NCI-H187 treated with DMSO at 0.1 percent for 48 hours (cell line): ENCODE measurements around the gene TMEM178B.

Experiments
- DNase-seq: peaks from one replicate; lab custom pipeline; 2025; lab: John Stamatoyannopoulos, UW

TMEM178B gene

GRCh38 chr7:141263983-141264382 is 190.1 kb downstream of the TMEM178B start:
- DNase-seq = no peak

GRCh38 chr7:141264511-141264910 is 190.6 kb downstream of the TMEM178B start:
- DNase-seq = no peak

- DNase-seq = no peak
Measured at GRCh38 chr7:141265668-141266067, 191.8 kb downstream of the TMEM178B start.

- DNase-seq = no peak
Measured at GRCh38 chr7:141268614-141269013, 194.8 kb downstream of the TMEM178B start.

- DNase-seq = no peak
Measured at GRCh38 chr7:141271451-141271850, 197.6 kb downstream of the TMEM178B start.

GRCh38 chr7:141272417-141272816 is 198.6 kb downstream of the TMEM178B start:
- no peak for DNase-seq

GRCh38 chr7:141275350-141275749 is 201.5 kb downstream of the TMEM178B start:
- DNase-seq = no peak

GRCh38 chr7:141276031-141276430 is 202.2 kb downstream of the TMEM178B start:
- no peak for DNase-seq

GRCh38 chr7:141280100-141280499 is 206.2 kb downstream of the TMEM178B start:
- no peak for DNase-seq

GRCh38 chr7:141281311-141281710 is 207.4 kb downstream of the TMEM178B start:
- DNase-seq = no peak

GRCh38 chr7:141286522-141286921 is 212.7 kb downstream of the TMEM178B start:
- no peak for DNase-seq

- no peak for DNase-seq
Measured at GRCh38 chr7:141287936-141288335, 214.1 kb downstream of the TMEM178B start.

GRCh38 chr7:141288626-141289025 is 214.8 kb downstream of the TMEM178B start:
- DNase-seq = peak; percentile 34

- DNase-seq = no peak
Measured at GRCh38 chr7:141290365-141290764, 216.5 kb downstream of the TMEM178B start.

GRCh38 chr7:141290973-141291372 is 217.1 kb downstream of the TMEM178B start:
- DNase-seq = no peak

- DNase-seq = no peak
Measured at GRCh38 chr7:141291541-141291940, 217.7 kb downstream of the TMEM178B start.

GRCh38 chr7:141294143-141294829 is 220.4 kb downstream of the TMEM178B start:
- DNase-seq = no peak

GRCh38 chr7:141295367-141295895 is 221.6 kb downstream of the TMEM178B start:
- DNase-seq = peak; percentile 98

- DNase-seq = no peak
Measured at GRCh38 chr7:141300816-141301215, 227.0 kb downstream of the TMEM178B start.

GRCh38 chr7:141301544-141301943 is 227.7 kb downstream of the TMEM178B start:
- DNase-seq = no peak

GRCh38 chr7:141302617-141303016 is 228.8 kb downstream of the TMEM178B start:
- DNase-seq = no peak

GRCh38 chr7:141304291-141304690 is 230.4 kb downstream of the TMEM178B start:
- DNase-seq = no peak

- DNase-seq = peak; percentile 49
Measured at GRCh38 chr7:141306081-141306480, 232.2 kb downstream of the TMEM178B start.

- no peak for DNase-seq
Measured at GRCh38 chr7:141312395-141312794, 238.5 kb downstream of the TMEM178B start.
